Testis (tissue), 2 donors: ENCODE data around the gene SUSD3.

Experiments
- CTCF ChIP-seq, 3 experiments: fragments of 450-650 bp in 2 of 3; fragments of 200-600 bp in 1 of 3; sonication (generic) in 1 of 3; IDR thresholded peaks; one replicate each; pipeline ENCODE4 v1.5.1; 2016 to 2019; ENCODE audit warnings: antibody characterized with exemption in 3 of 3, mild to moderate bottlenecking in 2 of 3, moderate library complexity in 1 of 3
- POLR2A ChIP-seq: fragments of 450-650 bp; IDR thresholded peaks from one replicate; pipeline ENCODE4 v1.6.1; 2017; ENCODE audit warnings: antibody characterized with exemption, mild to moderate bottlenecking, moderate library complexity

GRCh38 chr9:93099551-93100275 lies 41.2 kb downstream of the SUSD3 start:
- TF ChIP-seq CTCF (IDR thresholded peaks at IDR 0.05) (no peak), POLR2A (no peak)
